HUES64 (cell line): ENCODE measurements around the gene DTNA. TPM values are rescaled to one million over a fixed set of nuclear protein-coding genes. Genes with fewer than 3 reads are reported as not detected.
"Not testable (repeated sequence)": the region's sequence is repeated elsewhere in the genome, so short reads cannot be mapped to it uniquely, and the experiment has no call there.

Source experiments
- H3K27ac ChIP-seq: 2 replicates; pipeline ENCODE4 v1.7.0; 2013; ENCODE audit warnings: low read depth, low read length, inconsistent platforms
- H3K27me3 ChIP-seq: 2 replicates; pipeline ENCODE4 v1.6.1; 2013; ENCODE audit warnings: mild to moderate bottlenecking, low read length; ENCODE audit not compliant: insufficient read depth
- H3K36me3 ChIP-seq: 2 replicates; pipeline ENCODE4 v1.6.1; 2013; ENCODE audit warnings: mild to moderate bottlenecking, low read length; ENCODE audit not compliant: insufficient read depth
- H3K4me1 ChIP-seq: 2 replicates; pipeline ENCODE4 v1.6.1; 2013; ENCODE audit warnings: mild to moderate bottlenecking, low read length, moderate library complexity; ENCODE audit not compliant: insufficient read depth
- H3K4me3 ChIP-seq: 2 replicates; pipeline ENCODE4 v1.5.1; 2013; ENCODE audit warnings: mild to moderate bottlenecking, low read length, moderate library complexity
- H3K9ac ChIP-seq: 2 replicates; pipeline ENCODE4 v1.6.1; 2013; ENCODE audit warnings: mild to moderate bottlenecking, low read depth, low read length
- H3K9me3 ChIP-seq: 2 replicates; pipeline ENCODE4 v1.6.1; 2013; ENCODE audit warnings: low read depth, low read length; ENCODE audit not compliant: insufficient read depth
- WGBS: fragments of 150-250, 120-280 bp; methylation state at CpG from one replicate; pipeline ENCODE4 v1.1.7; 2013; ENCODE audit warnings: missing lambda C conversion rate; 5-methylcytosine and 5-hydroxymethylcytosine counted together
- polyA plus RNA-seq, 2 experiments: library from polyadenylated mRNA; stranded (reverse); fragments of 50-300 nt; gene quantifications; one replicate each; pipeline ENCODE4 v1.2.3, GENCODE V29; 2013

Gene DTNA
- polyA plus RNA-seq (2013, experiment 1 of 2) = 11.8 TPM
- 15.2 TPM for polyA plus RNA-seq (2013, experiment 2 of 2)

DNA sequence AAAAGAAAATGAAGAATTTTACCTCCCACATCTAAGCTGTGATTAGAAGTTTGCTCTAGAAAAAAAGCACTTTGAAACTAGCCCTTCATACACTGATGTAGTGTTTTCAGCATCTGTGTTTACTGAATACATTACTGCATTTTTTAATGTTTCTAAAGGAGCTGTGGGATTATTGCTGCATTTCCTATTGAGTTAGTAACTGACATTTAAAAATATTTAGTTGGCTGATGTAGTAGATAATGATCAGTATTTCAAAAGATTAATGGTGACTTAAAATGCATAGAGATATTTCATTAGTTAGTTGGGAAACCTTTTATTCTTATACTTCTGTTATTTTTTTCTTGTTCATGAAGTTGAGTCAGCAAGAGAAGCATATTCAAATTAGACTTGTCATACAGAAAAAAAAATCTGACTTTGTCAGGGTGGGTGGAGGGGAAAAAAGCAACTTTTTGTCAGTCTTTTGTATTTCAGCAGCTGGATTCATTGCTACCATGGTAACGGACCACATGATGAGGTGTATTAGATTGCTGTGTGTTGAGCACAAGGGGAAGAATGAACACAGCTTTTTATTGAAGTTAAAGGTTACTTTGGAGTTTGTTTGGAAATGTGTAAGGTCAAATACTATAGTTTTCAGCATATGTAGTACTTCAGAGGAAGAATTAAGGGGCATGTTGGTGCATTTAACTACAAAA lies at the start of gene DTNA:
DTNA (plus strand) TSS at position 549 of the 692 bp plus-strand sequence. CDS start 45,679 bp downstream, outside the sequence.
- peaks cover 54% of the 10 kb centered on the region for H3K4me1 ChIP-seq
- H3K4me3 ChIP-seq = peak within 1 kb of the TSS; percentile 16; the same call in 1 of the 2 replicates
- no peak within 1 kb of the TSS for H3K27ac ChIP-seq
- H3K27me3 ChIP-seq = no peaks in the 10 kb centered on the region
- H3K9ac ChIP-seq = peak within 1 kb of the TSS; percentile 37; the same call in 1 of the 2 replicates
- no peaks in the 10 kb centered on the region for H3K36me3 ChIP-seq
- no peaks in the 10 kb centered on the region for H3K9me3 ChIP-seq
- 81% methylated on average over 1 of the region's 1 CpG for WGBS

DNA sequence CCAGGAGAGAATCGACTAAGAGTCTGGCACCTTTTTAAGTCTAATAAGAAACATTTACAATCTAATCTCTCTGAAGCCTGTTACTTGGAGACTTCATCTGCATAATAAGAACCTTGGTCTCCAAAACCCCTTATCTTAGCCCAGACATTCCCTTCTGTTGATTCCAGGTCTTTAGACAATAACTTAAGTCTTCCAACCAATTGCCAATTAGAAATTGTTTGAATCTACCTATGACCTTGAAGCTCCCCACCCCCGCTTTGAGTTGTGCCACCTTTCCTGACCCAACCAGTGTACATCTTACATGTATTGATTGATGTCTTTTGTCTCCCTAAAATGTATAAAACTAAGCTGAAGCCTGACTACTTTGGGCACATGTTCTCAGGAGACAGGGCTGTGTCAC lies 49.5 kb upstream of the DTNA start:
- Histone ChIP-seq H3K27ac (peak overlapping the region; percentile 95), H3K9me3 (no peaks in the 10 kb centered on the region), H3K27me3 (no peaks in the 10 kb centered on the region), H3K36me3 (no peaks in the 10 kb centered on the region), H3K4me1 (peaks cover 63% of the 10 kb centered on the region), H3K9ac (peak overlapping the region; percentile 63), H3K4me3 (peak overlapping the region; percentile 27)
- 7% methylated on average over 2 of the region's 2 CpGs for WGBS

DNA sequence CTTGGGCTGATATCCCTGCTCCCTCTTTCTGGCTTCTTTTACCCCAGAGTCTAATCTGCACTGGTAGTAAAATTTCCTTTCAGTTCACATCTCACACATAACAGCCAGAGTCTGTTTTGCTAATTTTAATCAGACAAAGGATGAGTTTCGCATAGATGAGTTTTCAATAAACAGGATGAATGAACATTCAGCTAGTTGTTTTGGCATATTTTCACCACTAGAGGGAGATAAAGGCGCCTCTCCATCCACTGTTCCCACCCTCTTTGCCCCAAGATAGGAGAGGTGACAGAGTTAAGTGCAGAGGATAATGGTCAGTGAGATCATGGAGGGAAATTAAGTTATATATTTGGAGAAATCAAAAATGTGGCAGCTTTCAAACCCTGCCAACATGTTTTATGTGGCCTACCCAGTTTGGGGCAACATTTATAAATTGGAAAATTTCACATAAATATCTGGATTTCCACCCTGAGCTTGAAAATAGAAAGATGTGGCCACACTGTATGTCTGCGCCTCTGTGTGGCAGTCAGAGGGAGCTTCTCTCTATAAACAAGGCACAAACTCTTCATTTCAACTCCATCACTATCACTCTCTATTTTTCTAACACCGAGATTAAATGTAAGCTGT lies 48.5 kb upstream of the DTNA start:
- Histone ChIP-seq H3K9me3 (no peaks in the 10 kb centered on the region), H3K4me1 (peaks cover 53% of the 10 kb centered on the region), H3K4me3 (no peak overlapping the region), H3K27ac (peak overlapping the region; percentile 95), H3K9ac (peak overlapping the region; percentile 63; the same call in 1 of the 2 replicates), H3K27me3 (no peaks in the 10 kb centered on the region), H3K36me3 (no peaks in the 10 kb centered on the region)
- WGBS = 60% methylated on average over 3 of the region's 4 CpGs

DNA sequence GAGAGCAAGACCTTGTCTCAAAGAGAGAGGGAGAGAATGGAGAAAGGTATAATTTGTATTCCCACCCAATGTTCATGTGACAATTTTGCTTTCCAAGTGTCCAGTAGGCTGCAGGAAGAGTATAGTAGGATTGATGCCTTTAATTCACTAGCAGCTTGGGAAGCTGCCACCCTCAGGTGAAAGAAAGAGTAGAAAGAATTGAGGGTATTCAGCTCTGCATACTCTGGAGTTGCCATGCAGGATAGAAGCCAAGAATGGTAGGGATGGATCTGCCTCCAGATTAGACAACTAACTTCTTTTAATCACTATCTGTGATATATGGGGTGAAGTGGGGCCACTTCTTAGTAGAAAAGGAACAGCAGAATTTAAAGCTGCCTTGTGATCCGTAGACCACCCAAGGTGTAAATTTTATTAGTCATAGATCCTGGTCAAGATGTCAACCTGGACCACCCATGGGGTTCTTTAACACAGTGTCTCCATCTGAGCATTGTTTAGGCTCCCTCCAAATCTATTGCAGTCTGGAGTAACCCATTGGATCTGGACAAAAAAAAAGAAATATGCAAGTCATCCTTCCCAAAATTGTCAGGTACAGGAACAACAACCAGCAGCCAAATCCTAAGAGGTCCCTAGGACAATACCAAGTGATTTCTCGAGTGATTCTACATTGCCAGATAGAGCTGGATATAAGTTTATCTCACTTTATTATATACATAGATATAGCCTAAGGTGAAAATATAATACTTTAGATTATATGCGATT lies 33.1 kb upstream of the DTNA start:
- H3K9me3 ChIP-seq = peaks cover 4% of the 10 kb centered on the region
- H3K27ac ChIP-seq = no peak overlapping the region
- H3K36me3 ChIP-seq = no peaks in the 10 kb centered on the region
- H3K27me3 ChIP-seq = no peaks in the 10 kb centered on the region
- 95% methylated on average over 2 of the region's 3 CpGs for WGBS
- H3K4me1 ChIP-seq = no peaks in the 10 kb centered on the region
- no peak overlapping the region for H3K9ac ChIP-seq
- H3K4me3 ChIP-seq = no peak overlapping the region

DNA sequence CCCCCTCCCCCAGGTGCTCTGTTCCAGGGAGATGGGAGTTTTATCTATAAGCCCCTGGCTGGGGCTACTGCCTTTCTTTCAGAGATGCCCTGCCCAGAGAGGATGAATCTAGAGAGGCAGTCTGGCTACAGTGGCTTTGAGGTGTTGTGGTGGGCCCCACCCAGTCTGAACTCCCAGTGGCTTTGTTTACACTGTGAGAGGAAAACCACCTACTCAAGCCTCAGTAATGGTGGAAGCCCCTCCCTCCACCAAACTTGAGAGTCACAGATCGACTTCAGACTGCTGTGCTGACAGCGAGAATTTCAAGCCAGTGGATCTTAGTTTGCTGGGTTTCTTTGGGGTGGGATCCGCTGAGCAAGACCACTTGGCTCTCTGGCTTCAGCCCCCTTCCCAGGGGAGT lies 20.3 kb upstream of the DTNA start:
- H3K27me3 ChIP-seq, H3K9ac ChIP-seq, H3K27ac ChIP-seq, H3K4me1 ChIP-seq, H3K4me3 ChIP-seq, H3K36me3 ChIP-seq, H3K9me3 ChIP-seq: not testable (repeated sequence)
- 87% methylated on average over 3 of the region's 3 CpGs for WGBS

DNA sequence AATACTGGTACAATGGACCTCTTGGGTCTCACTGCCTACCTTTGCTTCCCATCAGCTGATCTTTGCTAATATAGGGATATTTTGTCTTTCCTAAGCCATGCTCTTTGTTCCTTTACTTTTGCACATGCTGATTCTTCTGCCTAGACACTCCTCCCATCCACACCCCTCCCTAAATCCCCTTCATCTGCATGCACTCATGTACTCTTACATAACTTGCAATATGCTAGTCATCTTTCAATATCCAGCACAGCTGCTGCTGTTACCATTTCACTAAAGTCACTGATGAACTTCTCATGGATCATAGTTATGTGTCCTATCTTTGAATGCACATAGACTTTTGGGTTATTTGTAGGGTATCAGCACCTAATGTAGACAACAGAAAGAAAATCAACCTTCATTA lies 18.5 kb upstream of the DTNA start:
- Histone ChIP-seq H3K4me1 (0 out of 2 replicates have a peak, but pooled peaks cover 4% of the 10 kb centered on the region), H3K27ac (no peak overlapping the region), H3K36me3 (no peaks in the 10 kb centered on the region; the same call in 1 of the 2 replicates), H3K9ac (no peak overlapping the region), H3K27me3 (no peaks in the 10 kb centered on the region), H3K9me3 (no peaks in the 10 kb centered on the region), H3K4me3 (no peak overlapping the region)

DNA sequence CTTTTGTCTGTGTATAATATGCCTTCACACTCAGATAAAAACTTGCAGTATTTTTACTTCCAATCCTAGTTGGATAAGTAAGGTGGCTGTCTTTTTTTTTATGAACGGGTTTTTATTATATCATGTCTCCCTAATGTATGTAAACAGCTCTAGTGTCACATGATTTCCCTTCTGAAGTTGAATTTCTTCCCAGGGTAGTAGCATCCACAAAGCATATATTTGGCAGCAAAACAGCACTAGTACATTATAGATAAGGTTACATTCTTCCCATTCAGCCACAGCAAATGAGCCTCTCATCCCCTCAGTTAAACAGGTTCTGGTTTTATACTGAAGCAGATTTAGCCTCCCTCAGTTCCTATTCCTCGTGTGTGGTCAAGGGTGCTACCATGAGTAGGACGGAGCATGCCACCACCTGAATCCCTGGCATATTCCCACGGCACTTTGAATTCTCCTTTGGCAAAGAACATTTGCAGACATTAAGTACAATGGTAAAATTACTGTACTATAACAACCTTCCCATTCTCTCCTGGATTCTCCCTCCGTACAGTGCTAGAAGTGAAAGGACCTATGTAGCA lies 15.4 kb upstream of the DTNA start:
- Histone ChIP-seq H3K27ac (no peak overlapping the region), H3K4me3 (no peak overlapping the region), H3K9ac (no peak overlapping the region), H3K36me3 (no peaks in the 10 kb centered on the region; the same call in 1 of the 2 replicates), H3K9me3 (no peaks in the 10 kb centered on the region), H3K4me1 (peaks cover 9% of the 10 kb centered on the region; the same call in 1 of the 2 replicates), H3K27me3 (no peaks in the 10 kb centered on the region)
- 95% methylated on average over 4 of the region's 5 CpGs for WGBS

DNA sequence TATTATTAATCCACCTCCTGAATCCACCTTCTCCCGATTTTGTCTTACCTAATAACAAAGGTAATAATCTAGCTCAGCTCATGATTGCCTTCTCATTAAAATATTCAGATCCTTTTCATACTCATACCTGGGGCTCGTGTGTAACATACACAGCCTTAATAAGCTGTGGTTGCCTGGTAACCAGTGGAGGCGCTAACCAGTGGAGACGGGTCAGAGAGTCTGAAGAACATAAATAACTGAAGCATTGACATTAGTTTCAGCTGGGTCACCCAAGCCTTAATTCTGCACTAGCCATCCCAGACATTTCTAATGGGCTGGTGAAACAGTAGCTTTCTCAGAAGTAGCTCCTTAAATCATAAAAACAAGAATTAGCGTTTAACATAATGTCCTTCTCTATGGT lies 14.8 kb upstream of the DTNA start:
- peaks cover 9% of the 10 kb centered on the region; the same call in 1 of the 2 replicates for H3K4me1 ChIP-seq
- no peaks in the 10 kb centered on the region; the same call in 1 of the 2 replicates for H3K36me3 ChIP-seq
- no peak overlapping the region for H3K9ac ChIP-seq
- no peak overlapping the region for H3K4me3 ChIP-seq
- 90% methylated on average over 4 of the region's 5 CpGs for whole genome bisulfite sequencing
- H3K27me3 ChIP-seq = no peaks in the 10 kb centered on the region
- no peak overlapping the region for H3K27ac ChIP-seq
- no peaks in the 10 kb centered on the region for H3K9me3 ChIP-seq

DNA sequence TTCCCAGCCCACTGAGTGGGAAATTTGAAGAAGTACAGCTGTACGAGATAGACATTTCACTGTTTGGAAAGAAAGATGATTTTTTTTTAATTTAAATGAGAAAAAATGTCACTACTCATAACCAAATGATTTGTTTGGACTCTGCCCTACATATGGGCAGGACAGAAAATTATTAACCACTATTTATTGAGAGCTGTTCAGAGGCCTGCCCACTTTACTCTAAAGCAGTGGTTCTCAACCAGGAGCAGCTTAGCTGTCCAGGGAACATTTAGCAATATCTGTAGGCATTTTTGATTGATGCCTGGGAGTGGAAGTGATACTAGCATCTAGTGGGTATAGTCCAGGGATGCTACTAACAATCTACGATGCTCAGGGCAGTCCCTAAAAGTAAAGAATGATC lies 13.4 kb upstream of the DTNA start:
- Histone ChIP-seq H3K4me3 (no peak overlapping the region), H3K27ac (peak overlapping the region; percentile 64; the same call in 1 of the 2 replicates), H3K9me3 (no peaks in the 10 kb centered on the region), H3K27me3 (no peaks in the 10 kb centered on the region), H3K9ac (no peak overlapping the region), H3K36me3 (no peaks in the 10 kb centered on the region), H3K4me1 (peaks cover 9% of the 10 kb centered on the region; the same call in 1 of the 2 replicates)
- 94% methylated on average over 1 of the region's 2 CpGs for WGBS

DNA sequence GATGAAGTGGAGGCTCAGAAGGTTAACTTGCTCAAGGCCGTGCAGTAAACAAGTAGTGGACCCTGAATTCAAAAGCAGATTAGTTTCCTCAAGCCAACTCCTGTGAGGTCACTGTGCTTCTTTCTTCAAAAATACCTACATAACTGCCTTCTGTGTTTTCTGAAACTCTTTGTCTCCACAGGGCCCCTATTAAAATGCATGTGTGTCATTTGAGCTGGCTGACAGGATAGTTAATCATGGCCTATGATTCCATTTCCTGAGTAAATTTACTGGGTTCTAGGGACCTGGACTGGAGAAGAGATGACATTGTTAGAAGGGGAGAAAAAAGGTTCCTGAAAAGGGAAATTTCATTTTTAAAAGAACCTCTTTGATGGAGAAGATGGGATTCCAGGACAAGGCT lies 12.9 kb upstream of the DTNA start:
- Histone ChIP-seq H3K36me3 (no peaks in the 10 kb centered on the region), H3K9ac (no peak overlapping the region), H3K27ac (peak overlapping the region; percentile 64; the same call in 1 of the 2 replicates), H3K27me3 (no peaks in the 10 kb centered on the region), H3K4me3 (no peak overlapping the region), H3K9me3 (no peaks in the 10 kb centered on the region), H3K4me1 (peaks cover 5% of the 10 kb centered on the region; the same call in 1 of the 2 replicates)
- WGBS = 54% methylated on average over 1 of the region's 1 CpG
